GM19467 (cell line): ENCODE measurements around the gene STMN3.

Source experiments
- ATAC-seq: cut with Tn5 transposase; IDR thresholded peaks from one replicate; pipeline ENCODE4 v1.9.1; 2021; ENCODE audit warnings: mild to moderate bottlenecking, moderate library complexity; ENCODE audit not compliant: unreplicated experiment

The STMN3 gene

GRCh38 chr20:63591147-63591533 lies 62.1 kb downstream of the STMN3 start:
- no peak for ATAC-seq

GRCh38 chr20:63590218-63591146 lies 62.7 kb downstream of the STMN3 start:
- ATAC-seq = no peak
